ENCODE results near the gene HEATR9.

HEATR9 gene

DNA sequence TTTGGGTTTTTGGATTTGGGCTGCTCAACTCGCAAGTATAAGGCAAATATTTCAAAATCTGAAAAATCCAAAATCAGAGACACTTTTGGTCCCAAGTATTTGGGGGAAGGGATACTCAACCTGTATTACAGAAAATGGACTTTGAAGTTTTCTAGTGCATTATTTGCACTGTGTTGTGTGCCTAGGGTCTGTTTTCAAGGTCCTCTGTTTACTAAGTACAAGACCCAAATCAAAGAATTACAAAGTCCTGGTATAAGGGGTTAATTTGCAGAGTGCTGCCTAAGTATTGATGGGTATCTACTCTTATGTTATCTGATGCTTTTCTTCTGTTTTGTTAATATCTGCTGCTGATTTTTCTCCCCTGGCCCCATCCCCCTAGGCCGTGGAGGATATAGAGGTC is 25.0 kb downstream of the HEATR9 start:
- peaks cover 71% of the 10 kb centered on the region for H3K36me3 ChIP-seq (ENCODE audit: insufficient read depth, insufficient read length, low read length)
- H3K4me3 ChIP-seq (ENCODE audit: insufficient read length, low read depth): no peak overlapping the region
- TF ChIP-seq ZNF274 (IDR thresholded peaks at IDR 0.05; ENCODE audit: low read depth, low read length): no peak
- TF ChIP-seq YY1 (IDR thresholded peaks at IDR 0.05; ENCODE audit: insufficient read depth, insufficient read length): no peak
- no peak for TF ChIP-seq SUZ12 (IDR thresholded peaks at IDR 0.05; ENCODE audit: extremely low read depth, insufficient read depth, insufficient read length)
- no peak overlapping the region for H3K9ac ChIP-seq (ENCODE audit: insufficient read length, low read depth)
- no peaks in the 10 kb centered on the region for H3K27me3 ChIP-seq (ENCODE audit: insufficient read depth, insufficient read length)
- no peaks in the 10 kb centered on the region for H3K4me1 ChIP-seq (ENCODE audit: insufficient read depth, insufficient read length)
- no peak for DNase-seq (ENCODE audit: low read depth, low spot score)
- H3K9me3 ChIP-seq (ENCODE audit: insufficient read depth, low read length): no peaks in the 10 kb centered on the region

DNA sequence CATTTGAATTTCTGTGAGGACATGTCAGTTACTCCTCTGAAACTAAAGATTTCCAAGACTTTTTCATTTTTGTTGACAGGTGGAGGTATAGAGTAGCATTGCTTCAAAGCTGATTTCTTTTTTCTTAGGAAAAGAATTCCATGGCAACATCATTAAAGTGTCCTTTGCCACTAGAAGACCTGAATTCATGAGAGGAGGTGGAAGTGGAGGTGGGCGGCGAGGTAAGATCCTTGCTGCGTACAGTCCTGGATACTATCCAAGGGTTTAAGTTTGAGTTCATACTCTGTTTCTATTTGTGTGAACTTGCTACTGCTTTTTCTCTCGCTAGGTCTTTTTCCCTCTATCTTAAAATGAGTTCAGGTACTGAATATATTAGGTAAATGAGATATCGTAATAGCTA is 26.5 kb downstream of the HEATR9 start:
- no peak overlapping the region for H3K9ac ChIP-seq (ENCODE audit: insufficient read length, low read depth)
- no peak overlapping the region for H3K4me3 ChIP-seq (ENCODE audit: insufficient read length, low read depth)
- H3K9me3 ChIP-seq (ENCODE audit: insufficient read depth, low read length): no peaks in the 10 kb centered on the region
- H3K36me3 ChIP-seq (ENCODE audit: insufficient read depth, insufficient read length, low read length): peaks cover 74% of the 10 kb centered on the region
- no peaks in the 10 kb centered on the region for H3K27me3 ChIP-seq (ENCODE audit: insufficient read depth, insufficient read length)
- H3K4me1 ChIP-seq (ENCODE audit: insufficient read depth, insufficient read length): no peaks in the 10 kb centered on the region
- no peak for DNase-seq (ENCODE audit: low read depth, low spot score)
- TF ChIP-seq YY1 (IDR thresholded peaks at IDR 0.05; ENCODE audit: insufficient read depth, insufficient read length) (no peak), SUZ12 (IDR thresholded peaks at IDR 0.05; ENCODE audit: extremely low read depth, insufficient read depth, insufficient read length) (no peak), ZNF274 (IDR thresholded peaks at IDR 0.05; ENCODE audit: low read depth, low read length) (no peak)

DNA sequence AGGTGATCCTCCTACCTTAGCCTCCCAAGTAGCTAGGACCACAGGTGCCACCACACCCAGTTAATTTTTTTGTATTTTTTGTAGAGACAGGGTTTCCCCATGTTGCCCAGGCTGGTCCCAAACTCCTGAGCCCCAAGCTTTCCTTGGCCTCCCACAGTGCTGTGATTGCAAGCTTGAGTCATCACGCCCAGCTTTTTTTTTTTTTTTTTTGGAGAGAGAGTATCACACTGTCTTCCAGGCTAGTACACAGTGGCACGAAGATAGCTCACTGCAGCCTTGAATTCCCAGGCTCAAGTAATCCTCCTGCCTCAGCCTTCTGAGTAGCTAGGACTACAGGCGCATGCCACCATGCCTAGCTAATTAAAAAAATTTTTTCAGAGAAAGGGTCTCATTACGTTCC is 27.2 kb downstream of the HEATR9 start:
- no peaks in the 10 kb centered on the region for H3K27me3 ChIP-seq (ENCODE audit: insufficient read depth, insufficient read length)

DNA sequence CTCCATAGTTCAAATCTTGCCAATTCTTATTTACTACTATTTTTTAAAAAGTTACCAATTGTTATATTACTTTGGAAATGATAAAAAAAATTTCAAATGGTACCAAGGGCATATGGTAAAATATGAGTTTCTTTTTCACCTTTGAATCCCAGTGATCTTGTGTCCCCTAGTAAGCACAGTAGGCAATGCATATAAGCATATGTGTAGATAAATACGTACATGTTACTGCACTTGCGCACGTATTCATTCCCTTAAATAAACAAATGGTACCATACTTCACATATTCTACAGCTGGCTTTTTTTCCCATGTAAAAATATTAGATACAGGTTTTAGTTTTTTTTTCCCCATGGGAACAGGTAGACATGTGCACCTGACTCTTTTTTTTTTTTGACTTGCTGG is 27.6 kb downstream of the HEATR9 start:
- H3K36me3 ChIP-seq (ENCODE audit: insufficient read depth, insufficient read length, low read length): peaks cover 76% of the 10 kb centered on the region

More for the DNA sequence above, 27.2 kb downstream of the HEATR9 start:
- no peak overlapping the region for H3K4me3 ChIP-seq (ENCODE audit: insufficient read length, low read depth)
- H3K9me3 ChIP-seq (ENCODE audit: insufficient read depth, low read length): no peaks in the 10 kb centered on the region
- no peak overlapping the region for H3K9ac ChIP-seq (ENCODE audit: insufficient read length, low read depth)
- H3K4me1 ChIP-seq (ENCODE audit: insufficient read depth, insufficient read length): no peaks in the 10 kb centered on the region
- TF ChIP-seq ZNF274 (IDR thresholded peaks at IDR 0.05; ENCODE audit: low read depth, low read length) (no peak), SUZ12 (IDR thresholded peaks at IDR 0.05; ENCODE audit: extremely low read depth, insufficient read depth, insufficient read length) (no peak), YY1 (IDR thresholded peaks at IDR 0.05; ENCODE audit: insufficient read depth, insufficient read length) (no peak)
- DNase-seq (ENCODE audit: low read depth, low spot score): no peak
- H3K36me3 ChIP-seq (ENCODE audit: insufficient read depth, insufficient read length, low read length): peaks cover 76% of the 10 kb centered on the region

DNA sequence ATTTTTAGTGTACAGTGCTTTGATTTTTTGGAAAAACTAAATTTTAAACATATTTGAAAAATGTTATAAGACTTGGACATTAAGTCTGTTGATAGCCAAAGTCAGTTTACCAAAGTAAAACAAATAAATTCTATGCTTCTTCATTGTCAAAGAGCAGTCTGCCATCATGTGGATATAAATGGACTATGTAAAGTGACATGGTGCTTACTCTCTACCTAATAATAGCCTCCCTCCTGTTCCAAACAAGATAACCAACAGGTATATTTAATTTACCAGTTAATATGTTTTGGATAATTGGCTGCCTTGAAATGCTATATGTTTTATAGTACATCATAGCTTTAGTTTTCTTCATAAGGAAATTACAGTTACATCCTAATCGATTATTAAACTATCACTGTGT is 43.5 kb downstream of the HEATR9 start:
- peaks cover 72% of the 10 kb centered on the region for H3K36me3 ChIP-seq (ENCODE audit: insufficient read depth, insufficient read length, low read length)
- DNase-seq (ENCODE audit: low read depth, low spot score): no peak
- no peaks in the 10 kb centered on the region for H3K27me3 ChIP-seq (ENCODE audit: insufficient read depth, insufficient read length)
- H3K4me3 ChIP-seq (ENCODE audit: insufficient read length, low read depth): no peak overlapping the region
- TF ChIP-seq ZNF274 (IDR thresholded peaks at IDR 0.05; ENCODE audit: low read depth, low read length) (no peak), SUZ12 (IDR thresholded peaks at IDR 0.05; ENCODE audit: extremely low read depth, insufficient read depth, insufficient read length) (no peak), YY1 (IDR thresholded peaks at IDR 0.05; ENCODE audit: insufficient read depth, insufficient read length) (no peak)
- H3K9ac ChIP-seq (ENCODE audit: insufficient read length, low read depth): no peak overlapping the region
- H3K9me3 ChIP-seq (ENCODE audit: insufficient read depth, low read length): no peaks in the 10 kb centered on the region
- no peaks in the 10 kb centered on the region for H3K4me1 ChIP-seq (ENCODE audit: insufficient read depth, insufficient read length)

More for the DNA sequence above, 27.6 kb downstream of the HEATR9 start:
- Histone ChIP-seq H3K9me3 (ENCODE audit: insufficient read depth, low read length) (no peaks in the 10 kb centered on the region), H3K27me3 (ENCODE audit: insufficient read depth, insufficient read length) (no peaks in the 10 kb centered on the region), H3K9ac (ENCODE audit: insufficient read length, low read depth) (no peak overlapping the region), H3K4me3 (ENCODE audit: insufficient read length, low read depth) (no peak overlapping the region), H3K4me1 (ENCODE audit: insufficient read depth, insufficient read length) (no peaks in the 10 kb centered on the region)
- TF ChIP-seq ZNF274 (IDR thresholded peaks at IDR 0.05; ENCODE audit: low read depth, low read length): no peak
- TF ChIP-seq SUZ12 (IDR thresholded peaks at IDR 0.05; ENCODE audit: extremely low read depth, insufficient read depth, insufficient read length): no peak
- TF ChIP-seq YY1 (IDR thresholded peaks at IDR 0.05; ENCODE audit: insufficient read depth, insufficient read length): no peak
- DNase-seq (ENCODE audit: low read depth, low spot score): no peak

DNA sequence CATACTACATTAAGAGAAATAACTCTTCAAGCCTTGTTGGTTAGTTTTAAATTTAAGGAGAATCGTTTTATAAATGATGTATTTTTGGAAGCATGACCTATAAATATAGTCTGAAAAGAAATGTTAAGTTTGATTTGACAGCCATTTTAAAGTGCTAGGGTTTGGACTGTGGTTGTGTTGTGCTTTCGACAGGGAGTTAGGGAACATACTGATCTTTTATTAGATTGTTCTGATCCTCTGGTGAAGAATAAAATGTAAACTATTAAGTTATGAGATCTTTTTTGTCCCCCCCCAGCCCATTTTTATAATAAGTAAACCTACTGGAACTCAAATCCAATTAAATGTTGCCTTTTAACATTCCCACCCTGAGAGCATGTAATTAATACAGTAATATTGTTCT is 47.4 kb downstream of the HEATR9 start:
- Histone ChIP-seq H3K4me1 (ENCODE audit: insufficient read depth, insufficient read length) (no peaks in the 10 kb centered on the region), H3K4me3 (ENCODE audit: insufficient read length, low read depth) (no peak overlapping the region), H3K27me3 (ENCODE audit: insufficient read depth, insufficient read length) (no peaks in the 10 kb centered on the region), H3K36me3 (ENCODE audit: insufficient read depth, insufficient read length, low read length) (peaks cover 83% of the 10 kb centered on the region), H3K9me3 (ENCODE audit: insufficient read depth, low read length) (no peaks in the 10 kb centered on the region), H3K9ac (ENCODE audit: insufficient read length, low read depth) (no peak overlapping the region)
- DNase-seq (ENCODE audit: low read depth, low spot score): no peak
- TF ChIP-seq SUZ12 (IDR thresholded peaks at IDR 0.05; ENCODE audit: extremely low read depth, insufficient read depth, insufficient read length): no peak
- TF ChIP-seq YY1 (IDR thresholded peaks at IDR 0.05; ENCODE audit: insufficient read depth, insufficient read length): no peak
- no peak for TF ChIP-seq ZNF274 (IDR thresholded peaks at IDR 0.05; ENCODE audit: low read depth, low read length)

DNA sequence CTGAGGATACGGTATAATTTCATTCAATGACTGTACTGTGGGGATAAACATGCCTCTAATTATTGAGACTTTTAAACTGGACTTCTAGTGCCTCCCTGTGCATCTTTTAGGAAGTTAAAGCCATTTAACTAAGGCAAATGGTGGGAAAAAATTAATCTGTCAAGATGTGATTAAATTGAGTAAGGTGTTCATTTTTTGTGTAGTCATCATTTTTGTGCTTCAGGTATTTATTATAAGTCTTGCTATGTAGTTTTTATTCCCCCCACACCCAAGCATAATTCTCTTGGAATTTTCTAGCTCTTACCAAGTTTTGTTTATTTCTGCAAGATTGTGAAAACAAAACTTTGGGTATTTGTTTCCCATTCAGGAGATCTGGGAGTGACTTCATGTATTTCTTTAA is 49.2 kb downstream of the HEATR9 start:
- H3K9ac ChIP-seq (ENCODE audit: insufficient read length, low read depth): no peak overlapping the region
- peaks cover 78% of the 10 kb centered on the region for H3K36me3 ChIP-seq (ENCODE audit: insufficient read depth, insufficient read length, low read length)
- H3K4me3 ChIP-seq (ENCODE audit: insufficient read length, low read depth): no peak overlapping the region
- H3K9me3 ChIP-seq (ENCODE audit: insufficient read depth, low read length): no peaks in the 10 kb centered on the region
- no peak for DNase-seq (ENCODE audit: low read depth, low spot score)
- TF ChIP-seq SUZ12 (IDR thresholded peaks at IDR 0.05; ENCODE audit: extremely low read depth, insufficient read depth, insufficient read length) (no peak), ZNF274 (IDR thresholded peaks at IDR 0.05; ENCODE audit: low read depth, low read length) (no peak), YY1 (IDR thresholded peaks at IDR 0.05; ENCODE audit: insufficient read depth, insufficient read length) (no peak)
- H3K4me1 ChIP-seq (ENCODE audit: insufficient read depth, insufficient read length): no peaks in the 10 kb centered on the region
- no peaks in the 10 kb centered on the region for H3K27me3 ChIP-seq (ENCODE audit: insufficient read depth, insufficient read length)
